Body of pancreas (tissue), 4 donors: ENCODE results near the gene ERC1.

Experiments used
- CTCF ChIP-seq, 7 experiments: fragments of 450-650 bp in 4 of 7; fragments of 200-600 bp in 3 of 7; sonication (generic) in 3 of 7; IDR thresholded peaks; one replicate each; pipeline ENCODE4 v1.5.1; 2016 to 2019; ENCODE audit warnings: antibody characterized with exemption in 7 of 7
- POLR2A ChIP-seq, 3 donors: fragments of 450-650 bp; IDR thresholded peaks; one replicate each; pipeline ENCODE4 v1.6.1; 2016; ENCODE audit warnings: antibody characterized with exemption in 3 of 3, mild to moderate bottlenecking in 2 of 3

GRCh38 chr12:1518591-1519516 is 527.8 kb downstream of the ERC1 start:
- no peak for TF ChIP-seq CTCF (IDR thresholded peaks at IDR 0.05)
- TF ChIP-seq POLR2A (IDR thresholded peaks at IDR 0.05) = no peak
